Cardiac fibroblast (primary cell): Measurements from ENCODE around the gene FER1L5.

Experiments
- DNase-seq, 2 donors: peaks; one replicate each; pipeline versions ENCODE4 v3.0.0 to v3.0.0-alpha.2; 2010; ENCODE audit warnings: low read depth in 2 of 2
- H3K4me3 ChIP-seq, 2 donors: replicated peaks in 1 of 2; 1 replicate in 1 of 2; 2 replicates in 1 of 2; pipeline ENCODE4 v1.5.1; 2011; ENCODE audit warnings: low read depth in 2 of 2, low read length in 2 of 2, mild to moderate bottlenecking in 2 of 2, moderate library complexity in 1 of 2
- CTCF ChIP-seq: IDR thresholded peaks from one replicate; pipeline ENCODE4 v1.5.1; 2011; ENCODE audit warnings: low read depth, mild to moderate bottlenecking, low read length, inconsistent platforms

The FER1L5 gene

DNA sequence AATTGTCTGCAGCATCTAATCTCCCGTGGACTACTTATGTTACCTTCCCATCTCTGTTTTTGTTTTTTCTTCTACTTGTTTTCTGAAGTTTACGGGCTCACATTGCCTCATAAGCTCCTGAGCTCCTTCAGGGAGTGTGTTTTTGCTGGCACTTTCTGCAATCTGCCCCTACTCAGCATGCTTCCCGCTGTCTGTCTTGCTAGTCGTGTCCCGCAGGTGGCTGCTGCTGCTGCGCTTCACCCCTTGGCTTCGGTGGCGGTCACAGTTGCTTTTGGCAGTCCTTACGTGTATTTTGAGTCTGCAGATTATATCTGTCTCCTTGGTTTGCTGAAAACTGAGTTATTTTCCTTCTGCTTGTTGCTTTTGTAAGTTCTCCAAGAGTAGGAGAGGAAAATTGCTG lies 37.3 kb downstream of the FER1L5 start:
- peak in 1 of 2 donors; percentile 9 for DNase-seq
- H3K4me3 ChIP-seq, result no peak overlapping the region
- TF ChIP-seq CTCF, result no peak

GRCh38 chr2:96680561-96681141 lies 38.1 kb downstream of the FER1L5 start:
- no peak for TF ChIP-seq CTCF
- no peak overlapping the region for H3K4me3 ChIP-seq
- DNase-seq, result no peak

- DNase-seq, result no peak
- H3K4me3 ChIP-seq, result no peak overlapping the region
- TF ChIP-seq CTCF, result no peak
Observed at GRCh38 chr2:96681540-96681939, 39.0 kb downstream of the FER1L5 start.

DNA sequence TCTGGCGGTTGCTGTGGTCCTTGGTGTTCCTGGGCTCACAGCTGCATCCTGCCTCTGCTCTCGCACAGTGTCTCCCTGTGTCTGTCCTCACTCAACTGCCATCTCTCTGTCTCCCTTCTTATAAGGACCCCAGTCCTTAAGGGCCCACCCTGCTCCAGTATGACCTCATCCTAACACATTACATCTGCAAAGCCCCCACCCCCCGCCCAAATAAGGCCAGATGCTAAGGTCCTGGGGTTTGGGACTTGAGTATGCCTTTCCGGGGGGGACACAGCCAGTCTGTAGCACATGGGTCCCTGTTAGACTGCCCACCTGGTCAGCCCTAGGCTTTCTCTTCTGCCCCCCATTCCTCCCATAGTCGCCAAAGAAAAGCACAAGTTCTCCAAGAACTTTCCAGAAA lies 40.7 kb downstream of the FER1L5 start:
- TF ChIP-seq CTCF, result no peak
- H3K4me3 ChIP-seq, result no peak overlapping the region
- no peak for DNase-seq

GRCh38 chr2:96683972-96684820 lies 41.6 kb downstream of the FER1L5 start:
- no peak overlapping the region for H3K4me3 ChIP-seq
- no peak for DNase-seq
- no peak for TF ChIP-seq CTCF

- peak in 1 of 2 donors; percentile 17 for DNase-seq
- no peak for TF ChIP-seq CTCF
- H3K4me3 ChIP-seq, result no peak overlapping the region
Observed at GRCh38 chr2:96684883-96685576, 42.5 kb downstream of the FER1L5 start.
